ENCODE results near the gene SORCS2.

Gene SORCS2

GRCh38 chr4:7232061-7232650 lies 39.8 kb downstream of the SORCS2 start:
- no peak for DNase-seq (ENCODE audit: low spot score)

DNA sequence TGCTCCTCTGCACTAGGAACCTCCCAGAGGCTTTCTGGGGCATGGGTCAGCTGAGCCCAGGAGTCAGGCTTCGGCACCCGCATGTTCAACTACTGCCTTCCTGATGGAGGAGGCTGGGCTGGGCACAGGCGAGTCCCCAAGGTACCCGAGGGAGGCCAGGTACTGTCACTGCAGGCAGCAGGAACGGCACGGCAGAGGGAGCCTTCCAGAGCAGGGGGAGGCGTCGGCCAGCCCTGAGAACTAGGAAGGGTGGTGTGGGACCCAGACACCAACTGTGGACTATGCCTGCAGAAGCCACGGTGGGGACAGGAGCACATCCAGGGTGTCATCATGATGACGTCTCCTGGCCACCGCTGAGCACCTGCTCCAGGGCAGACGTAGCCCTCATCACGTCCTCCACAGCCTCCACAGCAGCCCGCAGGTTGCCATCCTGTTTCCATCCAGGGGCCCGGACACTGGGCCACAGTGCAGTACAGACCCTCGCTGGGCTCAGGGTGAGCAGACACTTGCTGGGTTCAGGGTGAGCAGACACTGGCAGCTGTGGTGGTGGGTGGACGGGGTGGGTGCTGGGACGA lies 40.8 kb downstream of the SORCS2 start:
- no peak for DNase-seq (ENCODE audit: low spot score)
- Histone ChIP-seq H3K27ac (no peak overlapping the region), H3K4me3 (no peak overlapping the region)
- TF ChIP-seq CTCF (IDR thresholded peaks at IDR 0.05): no peak

More at GRCh38 chr4:7232061-7232650, 39.8 kb downstream of the SORCS2 start:
- H3K4me3 ChIP-seq: no peak overlapping the region
- H3K27ac ChIP-seq: no peak overlapping the region
- no peak for TF ChIP-seq CTCF (IDR thresholded peaks at IDR 0.05)

DNA sequence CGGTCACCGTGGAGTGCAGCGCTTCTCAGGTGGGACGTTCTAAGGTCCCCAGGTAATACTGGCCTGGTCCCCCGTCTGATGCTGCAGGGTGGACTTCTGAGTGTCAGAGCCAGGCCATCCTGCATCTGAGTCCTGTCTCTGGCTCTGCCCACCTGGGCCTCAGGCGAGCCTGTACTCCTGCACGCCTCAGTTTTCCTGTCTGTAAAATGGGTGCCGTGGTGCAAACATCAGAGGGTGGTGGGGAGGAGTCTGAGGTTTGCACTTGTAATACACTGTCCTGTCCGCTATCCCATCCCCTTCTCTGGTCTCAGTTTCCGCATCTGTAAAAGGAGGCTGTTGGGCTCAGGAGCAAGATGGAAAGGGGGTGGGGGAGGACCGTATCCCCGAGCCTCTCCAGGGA lies 41.3 kb downstream of the SORCS2 start:
- Histone ChIP-seq H3K4me3 (no peak overlapping the region), H3K27ac (no peak overlapping the region)
- DNase-seq (ENCODE audit: low spot score): no peak
- TF ChIP-seq CTCF (IDR thresholded peaks at IDR 0.05): no peak

- DNase-seq (ENCODE audit: low spot score): no peak
- no peak for TF ChIP-seq CTCF (IDR thresholded peaks at IDR 0.05)
These were observed 42.2 kb downstream of the SORCS2 start for GRCh38 chr4:7234355-7235029.

DNA sequence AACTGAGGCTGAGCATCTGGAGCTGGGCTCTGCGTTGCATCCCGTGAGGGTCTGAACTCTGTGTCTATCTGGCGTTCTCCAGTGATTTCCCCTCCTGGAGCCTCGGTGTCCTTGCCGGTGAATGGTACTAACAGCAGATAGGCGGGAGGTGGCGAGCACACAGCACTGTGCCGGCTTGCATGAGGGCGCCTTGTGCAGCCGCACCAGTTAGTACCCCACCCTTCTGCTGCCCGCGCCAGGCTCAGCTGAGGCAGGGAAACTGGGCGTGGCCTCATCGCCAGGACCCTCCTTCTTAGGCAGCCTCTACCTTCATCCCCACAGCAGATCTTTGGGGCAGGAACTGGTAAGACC lies 42.7 kb downstream of the SORCS2 start:
- Histone ChIP-seq H3K27ac (no peak overlapping the region), H3K4me3 (no peak overlapping the region)
- DNase-seq (ENCODE audit: low spot score): no peak
- TF ChIP-seq CTCF (IDR thresholded peaks at IDR 0.05): no peak

More at GRCh38 chr4:7234355-7235029, 42.2 kb downstream of the SORCS2 start:
- no peak overlapping the region for H3K27ac ChIP-seq
- H3K4me3 ChIP-seq: no peak overlapping the region

- no peak for DNase-seq (ENCODE audit: low spot score)
- TF ChIP-seq CTCF (IDR thresholded peaks at IDR 0.05): no peak
- no peak overlapping the region for H3K27ac ChIP-seq
- no peak overlapping the region for H3K4me3 ChIP-seq
These were observed 44.5 kb downstream of the SORCS2 start for GRCh38 chr4:7236847-7237246.

DNA sequence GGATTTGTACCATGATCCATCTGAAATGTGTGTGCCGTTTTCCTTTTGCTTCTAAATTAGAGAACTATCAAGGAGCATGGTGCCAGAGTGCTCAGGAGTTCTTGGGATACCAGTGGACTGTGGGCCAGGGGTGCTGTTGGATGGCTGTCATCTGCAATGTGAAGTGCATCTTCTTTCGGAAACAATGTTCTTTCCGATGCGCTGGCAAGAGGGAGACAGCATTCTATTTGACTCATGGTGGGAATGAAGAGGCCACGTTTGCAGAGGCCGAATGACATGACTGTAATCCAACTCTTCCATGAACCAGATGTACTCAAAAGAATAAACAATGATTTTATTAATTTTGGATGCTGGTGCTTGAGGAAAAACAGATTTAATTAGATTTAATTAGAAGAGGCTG lies 45.5 kb downstream of the SORCS2 start:
- H3K4me3 ChIP-seq: no peak overlapping the region
- no peak for TF ChIP-seq CTCF (IDR thresholded peaks at IDR 0.05)
- H3K27ac ChIP-seq: no peak overlapping the region
- DNase-seq (ENCODE audit: low spot score): no peak
